HEK293T (cell line): ENCODE results near the gene ITGB3BP.
"Not testable (repeated sequence)": the region's sequence is repeated elsewhere in the genome, so short reads cannot be mapped to it uniquely, and the experiment has no call there.

Experiments
- CTCF ChIA-PET: fragments of 350-600 bp; formaldehyde crosslinking; extraction: SDS; loops from one replicate; lab custom pipeline; 2021; ENCODE audit warnings: antibody characterized with exemption, inconsistent platforms; lab: Yijun Ruan, JAX
- POLR2A ChIA-PET: fragments of 350-600 bp; formaldehyde crosslinking; extraction: SDS; loops from one replicate; lab custom pipeline; 2020; ENCODE audit warnings: antibody characterized with exemption, inconsistent platforms; lab: Yijun Ruan, JAX
- DNase-seq: peaks from one replicate; pipeline ENCODE4 v3.0.0; 2012; ENCODE audit warnings: mixed read lengths; ENCODE audit errors: extremely low spot score
- ARNT ChIP-seq: fragments of 450-650 bp; IDR thresholded peaks from 2 replicates; pipeline ENCODE4 v1.6.1; 2017; ENCODE audit warnings: mild to moderate bottlenecking
- BHLHE40 ChIP-seq: fragments of 450-650 bp; IDR thresholded peaks from 2 replicates; pipeline ENCODE4 v1.6.1; 2016; ENCODE audit warnings: mild to moderate bottlenecking, moderate library complexity, borderline replicate concordance
- CTBP1 ChIP-seq: fragments of 450-650 bp; IDR thresholded peaks from 2 replicates; pipeline ENCODE4 v1.6.1; 2016; ENCODE audit warnings: borderline replicate concordance
- ELF4 ChIP-seq: fragments of 450-650 bp; IDR thresholded peaks from 2 replicates; pipeline ENCODE4 v1.6.1; 2017; ENCODE audit warnings: antibody characterized with exemption
- FOXA1 ChIP-seq: fragments of 450-650 bp; IDR thresholded peaks from 2 replicates; pipeline ENCODE4 v1.6.1; 2016; ENCODE audit warnings: mild to moderate bottlenecking
- FOXK2 ChIP-seq: fragments of 450-650 bp; IDR thresholded peaks from 2 replicates; pipeline ENCODE4 v1.6.1; 2016; ENCODE audit warnings: mild to moderate bottlenecking
- FOXM1 ChIP-seq: fragments of 450-650 bp; IDR thresholded peaks from 2 replicates; pipeline ENCODE4 v1.6.1; 2017; ENCODE audit warnings: mild to moderate bottlenecking, borderline replicate concordance
- HDGF ChIP-seq: fragments of 450-650 bp; IDR thresholded peaks from 2 replicates; pipeline ENCODE4 v1.6.1; 2017; ENCODE audit warnings: antibody characterized with exemption, borderline replicate concordance
- L3MBTL2 ChIP-seq: fragments of 450-650 bp; conservative IDR thresholded peaks from 2 replicates; pipeline ENCODE4 v1.6.1; 2016; ENCODE audit warnings: mild to moderate bottlenecking
- LEF1 ChIP-seq: fragments of 450-650 bp; IDR thresholded peaks from 2 replicates; pipeline ENCODE4 v1.6.1; 2017; ENCODE audit warnings: mild to moderate bottlenecking, borderline replicate concordance
- NFRKB ChIP-seq: fragments of 450-650 bp; IDR thresholded peaks from 2 replicates; pipeline ENCODE4 v1.6.1; 2016; ENCODE audit warnings: mild to moderate bottlenecking, moderate library complexity
- SP1 ChIP-seq: fragments of 450-650 bp; IDR thresholded peaks from 2 replicates; pipeline ENCODE4 v1.6.1; 2017
- SUZ12 ChIP-seq: fragments of 450-650 bp; IDR thresholded peaks from 2 replicates; pipeline ENCODE4 v1.6.1; 2016; ENCODE audit warnings: mild to moderate bottlenecking
- TARDBP ChIP-seq: fragments of 450-650 bp; IDR thresholded peaks from 2 replicates; pipeline ENCODE4 v1.6.1; 2016
- ZNF384 ChIP-seq: fragments of 450-650 bp; IDR thresholded peaks from 2 replicates; pipeline ENCODE4 v1.6.1; 2016
- TF ChIP-seq, protein P1 (sequence below): fragments of 450-650 bp; IDR thresholded peaks from 2 replicates; pipeline ENCODE4 v1.6.1; 2016

The ITGB3BP gene, protein sequence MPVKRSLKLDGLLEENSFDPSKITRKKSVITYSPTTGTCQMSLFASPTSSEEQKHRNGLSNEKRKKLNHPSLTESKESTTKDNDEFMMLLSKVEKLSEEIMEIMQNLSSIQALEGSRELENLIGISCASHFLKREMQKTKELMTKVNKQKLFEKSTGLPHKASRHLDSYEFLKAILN

DNA sequence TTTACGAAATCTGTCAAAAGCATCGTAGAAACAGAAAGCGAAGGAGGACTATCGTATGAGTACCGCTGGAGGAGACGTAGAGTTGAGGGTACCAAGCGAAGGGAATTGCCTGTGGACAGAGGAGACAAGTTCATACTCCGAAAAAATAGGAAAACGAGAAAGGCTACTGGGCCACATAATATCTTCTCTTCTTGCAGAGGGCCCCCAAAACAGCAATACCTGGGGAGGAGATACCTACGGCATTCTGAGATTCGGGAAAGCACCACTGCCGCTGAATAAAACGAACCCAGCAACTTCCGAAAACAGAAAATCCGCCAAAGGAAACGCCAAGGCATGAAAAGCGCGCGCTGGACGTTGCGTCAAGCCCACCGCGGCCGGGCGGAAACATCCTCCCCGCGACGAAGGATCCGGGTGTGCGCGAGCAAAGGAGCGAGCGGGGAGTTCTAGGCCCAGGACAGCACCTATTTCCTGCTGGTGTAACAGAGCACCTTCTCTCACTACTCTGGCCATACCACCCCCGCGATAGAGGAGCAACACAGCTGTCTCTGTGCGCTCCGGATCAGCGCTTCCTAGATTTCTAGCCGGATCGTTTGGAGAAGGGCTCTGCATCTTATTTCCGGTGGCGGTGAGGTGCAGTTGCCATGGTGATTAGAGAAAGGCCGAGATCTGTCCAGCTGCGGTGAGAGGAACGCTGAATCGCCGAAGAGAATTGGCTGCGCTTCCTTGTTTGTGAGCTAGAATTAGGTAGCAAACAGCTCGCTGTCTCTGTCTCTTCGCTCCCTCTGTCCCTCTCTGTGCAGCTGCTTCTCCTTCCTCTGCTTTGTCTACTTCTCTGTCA is at the start of gene ITGB3BP, which contains the start of gene EFCAB7:
TSS of gene ITGB3BP (minus strand) at position 335 of the 838 bp plus-strand sequence. CDS start at position 243, 92 bp downstream.
TSS of gene EFCAB7 (plus strand) at position 635 of the 838 bp plus-strand sequence. CDS start 2,048 bp downstream, outside the sequence.
- DNase-seq, result peak; percentile 95
- ChIA-PET CTCF (interaction anchor here (0.6 kb wide), 2 partner anchors 54 to 720 kb away, joined by 3 to 7 read pairs; no protein-coding TSS in a partner anchor), POLR2A (interaction anchor here (1.1 to 1.6 kb wide), 3 partner anchors 10 to 155 kb away, joined by 4 to 6 read pairs (median 4); no protein-coding TSS in a partner anchor)
- TF ChIP-seq FOXA1 (no peak), SP1 (no peak), BHLHE40 (no peak), HDGF (no peak), ARNT (peak; percentile 76), CTBP1 (peak; percentile 99), NFRKB (no peak), L3MBTL2 (peak; percentile 98), FOXK2 (peak; percentile 82; the same call in 1 of the 2 replicates), ELF4 (peak; percentile 95), FOXM1 (peak; percentile 89), SUZ12 (no peak), ZNF384 (no peak), TARDBP (no peak; the same call in 1 of the 2 replicates), LEF1 (no peak; the same call in 1 of the 2 replicates)
- TF ChIP-seq, protein P1, sequence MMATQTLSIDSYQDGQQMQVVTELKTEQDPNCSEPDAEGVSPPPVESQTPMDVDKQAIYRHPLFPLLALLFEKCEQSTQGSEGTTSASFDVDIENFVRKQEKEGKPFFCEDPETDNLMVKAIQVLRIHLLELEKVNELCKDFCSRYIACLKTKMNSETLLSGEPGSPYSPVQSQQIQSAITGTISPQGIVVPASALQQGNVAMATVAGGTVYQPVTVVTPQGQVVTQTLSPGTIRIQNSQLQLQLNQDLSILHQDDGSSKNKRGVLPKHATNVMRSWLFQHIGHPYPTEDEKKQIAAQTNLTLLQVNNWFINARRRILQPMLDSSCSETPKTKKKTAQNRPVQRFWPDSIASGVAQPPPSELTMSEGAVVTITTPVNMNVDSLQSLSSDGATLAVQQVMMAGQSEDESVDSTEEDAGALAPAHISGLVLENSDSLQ, result peak; percentile 50

DNA sequence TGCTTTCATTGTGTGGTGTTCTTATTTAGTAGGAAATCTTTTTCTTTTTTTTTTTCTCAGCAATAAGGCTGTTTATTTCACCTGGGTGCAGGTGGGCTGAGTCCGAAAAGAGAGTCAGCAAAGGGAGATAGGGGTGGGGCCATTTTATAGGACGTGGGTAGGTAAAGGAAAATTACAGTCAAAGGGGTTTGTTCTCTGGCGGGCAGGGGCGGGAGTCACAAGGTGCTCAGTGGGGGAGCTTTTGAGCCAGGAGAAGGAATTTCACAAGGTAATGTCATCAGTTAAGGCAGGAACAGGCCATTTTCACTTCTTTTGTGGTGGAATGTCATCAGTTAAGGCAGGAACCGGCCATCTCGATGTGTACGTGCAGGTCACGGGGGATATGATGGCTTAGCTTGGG is 49.7 kb upstream of the ITGB3BP start:
- POLR2A ChIA-PET, CTCF ChIA-PET, DNase-seq: not testable (repeated sequence)

DNA sequence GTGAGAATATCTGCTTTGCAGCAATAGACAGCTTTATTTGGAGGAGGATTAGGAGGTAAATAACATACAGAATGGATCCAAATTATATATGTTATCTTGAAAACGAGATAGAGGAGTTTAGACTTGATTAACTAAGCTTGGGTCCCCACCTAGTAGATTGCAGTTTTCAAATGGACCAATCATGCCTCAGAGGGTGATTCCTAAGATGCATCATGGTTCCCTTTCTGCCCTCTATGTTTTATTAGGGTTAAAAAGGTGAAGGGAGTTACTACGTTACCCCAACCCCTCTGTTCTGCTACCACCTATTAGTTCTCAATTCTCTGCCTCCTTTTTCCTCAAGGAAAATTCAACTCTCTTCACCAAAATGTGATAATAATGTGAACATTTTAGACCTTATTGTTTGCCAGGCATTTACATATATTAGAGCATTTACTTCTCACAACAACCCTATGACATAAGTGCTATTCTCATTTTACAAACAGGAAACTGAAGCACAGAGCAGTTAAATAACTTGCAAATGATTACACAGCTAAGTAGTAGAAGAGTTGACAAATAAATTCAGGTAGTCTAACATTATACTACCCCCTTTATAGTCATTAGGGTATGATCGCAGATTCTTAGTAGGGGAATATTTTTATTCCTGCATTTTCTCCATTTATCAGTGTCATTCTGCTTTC is 46.8 kb upstream of the ITGB3BP start:
- ChIA-PET POLR2A (no interaction called here), CTCF (no interaction called here)
- no peak for TF ChIP-seq TARDBP
- no peak for TF ChIP-seq ELF4
- no peak for TF ChIP-seq HDGF
- no peak for TF ChIP-seq BHLHE40
- TF ChIP-seq LEF1, result no peak
- no peak for TF ChIP-seq FOXM1
- TF ChIP-seq ZNF384, result no peak
- TF ChIP-seq L3MBTL2, result no peak
- no peak for TF ChIP-seq SUZ12
- no peak for TF ChIP-seq CTBP1
- no peak for DNase-seq

DNA sequence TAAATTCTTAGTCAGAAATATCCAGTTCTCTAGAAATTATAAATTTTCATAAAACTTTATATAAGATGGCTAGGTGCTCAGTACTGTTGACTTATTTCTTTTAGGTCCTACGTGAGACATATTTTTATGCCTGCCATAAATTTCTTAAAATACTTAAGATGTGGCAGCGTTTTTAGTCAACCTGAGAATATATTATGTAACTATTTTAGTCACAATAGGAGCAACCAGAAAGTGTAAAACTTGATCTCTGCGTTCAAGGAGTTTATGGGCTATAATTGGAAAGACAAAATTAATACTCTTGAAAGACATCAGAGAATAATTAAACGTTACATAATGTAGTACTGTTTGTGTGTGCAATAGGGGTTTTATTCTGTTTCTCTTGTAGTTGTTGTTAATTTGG is 46.0 kb upstream of the ITGB3BP start:
- CTCF ChIA-PET, result no interaction called here
- POLR2A ChIA-PET, result no interaction called here
- no peak for DNase-seq
- TF ChIP-seq CTBP1 (no peak), HDGF (no peak), LEF1 (no peak), ARNT (no peak), NFRKB (no peak), SUZ12 (no peak)

DNA sequence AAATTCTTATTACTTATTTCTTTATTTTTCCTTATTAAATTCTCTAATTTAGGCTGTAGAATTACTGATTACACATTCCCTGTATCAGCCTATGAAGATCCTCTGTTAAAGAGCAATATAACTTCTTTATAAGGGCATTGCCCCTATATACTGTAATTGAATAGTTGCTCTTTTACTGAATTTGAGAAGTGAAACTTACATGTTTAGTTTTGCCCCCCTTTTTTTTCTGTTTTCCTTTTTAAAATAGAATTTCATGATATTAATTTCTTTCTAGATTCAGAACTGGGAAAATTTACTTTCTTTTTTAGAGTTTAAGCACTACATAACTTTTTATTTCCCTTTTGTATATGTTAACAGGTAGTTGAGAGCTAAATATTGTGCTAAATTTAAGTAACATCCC is 40.7 kb upstream of the ITGB3BP start:
- CTCF ChIA-PET, result no interaction called here
- POLR2A ChIA-PET, result no interaction called here
- no peak for DNase-seq
- no peak for TF ChIP-seq FOXM1
- no peak for TF ChIP-seq FOXA1
- TF ChIP-seq ELF4, result no peak
- no peak for TF ChIP-seq LEF1
- TF ChIP-seq BHLHE40, result no peak
- no peak for TF ChIP-seq FOXK2
- no peak for TF ChIP-seq CTBP1
- no peak for TF ChIP-seq HDGF
- TF ChIP-seq ARNT, result no peak
- no peak for TF ChIP-seq SP1
- no peak for TF ChIP-seq NFRKB
- TF ChIP-seq L3MBTL2, result no peak
- TF ChIP-seq SUZ12, result no peak
- no peak for TF ChIP-seq ZNF384
- no peak for TF ChIP-seq TARDBP
- TF ChIP-seq, protein P1, result no peak

DNA sequence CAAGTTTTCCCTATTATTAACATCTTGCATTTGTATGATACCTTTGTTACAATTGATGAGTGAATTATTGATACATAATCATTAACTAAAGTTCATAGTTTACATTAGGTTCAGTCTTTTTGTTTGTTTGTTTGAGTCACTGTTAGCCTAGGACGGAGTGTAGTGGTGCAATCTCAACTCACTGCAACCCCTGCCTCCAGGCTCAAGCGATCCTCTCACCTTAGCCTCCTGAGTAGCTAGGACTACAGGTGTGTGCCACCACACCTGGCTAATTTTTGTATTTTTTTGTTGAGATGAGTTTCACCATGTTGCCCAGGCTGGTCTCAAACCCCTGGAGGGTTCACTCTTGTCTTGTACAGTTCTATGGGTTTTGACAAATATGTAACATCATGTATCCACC is 36.3 kb upstream of the ITGB3BP start:
- no peak for TF ChIP-seq ZNF384
- TF ChIP-seq HDGF, result no peak
- DNase-seq, result no peak
- ChIA-PET POLR2A (no interaction called here), CTCF (no interaction called here)
